ENCODE data around the gene E2F6. TPM values are rescaled to one million over a fixed set of nuclear protein-coding genes. Genes with fewer than 3 reads are reported as not detected.

Gene E2F6
- total and polyA plus RNA-seq, 2 of the 8 experiments (the other 6 are each of a cell fraction or from before 2014, with no cell fraction given) = 8.3 to 14.9 TPM

DNA sequence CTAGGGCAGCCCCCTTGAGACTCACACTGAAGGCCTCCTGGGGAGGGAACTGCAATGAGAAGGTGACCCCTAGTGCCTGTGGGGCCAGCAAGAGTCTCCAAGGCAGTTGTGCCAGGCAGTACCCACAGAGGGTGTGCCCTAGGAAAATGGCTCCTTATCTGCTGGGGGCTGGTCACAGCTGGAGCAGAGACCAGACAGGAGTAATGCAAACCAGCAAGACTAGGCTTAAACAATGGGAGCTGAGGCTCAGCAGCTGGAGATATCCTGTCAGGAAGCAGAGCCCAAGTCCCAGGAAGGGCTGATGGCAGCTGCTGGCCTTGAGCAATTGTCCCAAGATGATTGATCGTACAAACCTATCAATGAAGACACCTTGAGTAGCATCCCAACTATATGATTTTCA, 26.8 kb upstream of the E2F6 start:
- H3K79me2 ChIP-seq (ENCODE audit: control insufficient read depth in 1 of 2, insufficient read depth in 2 of 2, low read length in 2 of 2) = peaks cover 6 to 64% of the 10 kb centered on the region in 2 experiments
- no peaks in the 10 kb centered on the region for H3K36me3 ChIP-seq (ENCODE audit: control insufficient read depth in 2 of 4, insufficient read depth in 4 of 4, low read length in 3 of 4)
- no peak overlapping the region for H2AK5ac ChIP-seq (ENCODE audit: low read depth, low read length)
- no peaks in the 10 kb centered on the region for H3K27me3 ChIP-seq (replicated peaks in 1 of 4; ENCODE audit: control insufficient read depth in 3 of 4, extremely low read depth in 1 of 4, insufficient read depth in 3 of 4, low read length in 3 of 4)
- CTCF ChIA-PET (ENCODE audit: partially characterized antibody) = interaction anchor here (1.0 to 20.6 kb wide), 5 partner anchors 9 to 360 kb away, joined by 3 to 558 read pairs (median 7); partner anchors contain the start of gene GREB1
- no peak overlapping the region for H2BK12ac ChIP-seq (ENCODE audit: low read depth, low read length)
- H2BK15ac ChIP-seq (ENCODE audit: low read length) = no peak overlapping the region
- H4K5ac ChIP-seq (ENCODE audit: insufficient read length, low read depth, low read length) = no peak overlapping the region
- H4K8ac ChIP-seq (ENCODE audit: extremely low read depth, insufficient read depth, low read length) = no peak overlapping the region
- H3K18ac ChIP-seq (ENCODE audit: extremely low read depth, low read length) = no peak overlapping the region
- no peak overlapping the region for H3K4me3 ChIP-seq (ENCODE audit: extremely low read depth in 1 of 4, insufficient read depth in 2 of 4, low read depth in 3 of 4, low read length in 4 of 4)
- H3K14ac ChIP-seq (ENCODE audit: insufficient read length) = no peak overlapping the region
- H3K79me1 ChIP-seq (ENCODE audit: low read depth, low read length) = peaks cover 10% of the 10 kb centered on the region
- H3K27ac ChIP-seq (ENCODE audit: low read depth, low read length) = no peak overlapping the region
- H3K56ac ChIP-seq (replicated peaks; ENCODE audit: insufficient read length, low read depth, low read length) = no peak overlapping the region
- WGBS, 2 experiments (ENCODE audit: extremely low coverage in 1 of 2, insufficient coverage in 1 of 2, insufficient read length in 1 of 2, insufficient replicate concordance in 2 of 2, low coverage in 1 of 2, low lambda C conversion rate in 2 of 2, missing lambda C conversion rate in 1 of 2) = 84% methylated on average over 1 of the region's 1 CpG; no CpG with 5 or more reads in 1 of the 2 experiments
- no peak for FAIRE-seq
- H2AFZ ChIP-seq (ENCODE audit: low read length) = no peak overlapping the region
- no peak for DNase-seq (ENCODE audit: low read depth in 1 of 2, low spot score in 2 of 2)
- peaks cover 0 to 12% (median 6%) of the 10 kb centered on the region in 4 experiments; a peak in 6 of 7 replicates for H3K4me1 ChIP-seq (replicated peaks in 1 of 4; ENCODE audit: control insufficient read depth in 3 of 4, insufficient read depth in 4 of 4, low read length in 3 of 4)
- POLR2A ChIA-PET (ENCODE audit: partially characterized antibody) = interaction anchor here (1.6 kb wide), 1 partner anchor 10 kb away, joined by 3 read pairs; no protein-coding TSS in a partner anchor
- H4K91ac ChIP-seq (replicated peaks; ENCODE audit: insufficient read length, low read length) = no peak overlapping the region
- H2BK20ac ChIP-seq (ENCODE audit: low read length) = no peak overlapping the region
- no peak overlapping the region for H3K4me2 ChIP-seq (ENCODE audit: insufficient read depth in 1 of 2, low read depth in 2 of 2, low read length in 2 of 2)
- peaks cover 1 to 6% of the 10 kb centered on the region in 2 experiments for H4K20me1 ChIP-seq (replicated peaks in 1 of 2; ENCODE audit: control insufficient read depth in 1 of 2, insufficient read depth in 2 of 2, low read length in 2 of 2)
- no peak overlapping the region for H2BK5ac ChIP-seq (ENCODE audit: low read depth, low read length)
- H3K9me3 ChIP-seq (ENCODE audit: insufficient read depth in 2 of 2, low read depth in 1 of 2, low read length in 1 of 2) = 0 out of 4 replicates have a peak, but pooled peaks cover 0 to 2% of the 10 kb centered on the region in 2 experiments
- no peaks in the 10 kb centered on the region for H3K23me2 ChIP-seq (ENCODE audit: low read depth, low read length)
- no peak overlapping the region for H3K9ac ChIP-seq (replicated peaks in 1 of 4; ENCODE audit: extremely low read depth in 1 of 4, low read depth in 3 of 4, low read length in 3 of 4)
- H3K4ac ChIP-seq (replicated peaks; ENCODE audit: insufficient read length, low read depth, low read length) = no peak overlapping the region
- H2BK120ac ChIP-seq (replicated peaks; ENCODE audit: low read depth, low read length) = no peak overlapping the region
- no peak overlapping the region for H3K23ac ChIP-seq (ENCODE audit: insufficient read length)
- TF ChIP-seq SP2 (IDR thresholded peaks at IDR 0.05; ENCODE audit: low read length) (no peak), SUZ12 (IDR thresholded peaks at IDR 0.05; ENCODE audit: low read length) (no peak), JUND (IDR thresholded peaks at IDR 0.05; ENCODE audit: low read length) (no peak), SIRT6 (IDR thresholded peaks at IDR 0.05; ENCODE audit: low read length) (no peak)

Measured in H1 (cell line).